Calu3 (cell line): ENCODE data around the gene RACGAP1. TPM values are rescaled to one million over a fixed set of nuclear protein-coding genes. Genes with fewer than 3 reads are reported as not detected.

Experiments
- BruUV-seq: library from RNA; stranded (reverse); fragments of 400-500 nt; replicated peaks from 2 replicates; lab custom pipeline; 2021; lab: Mats Ljungman, UMichigan
- CTCF ChIA-PET: fragments of 300-600 bp; sonication (Branson Sonifier 250); formaldehyde crosslinking; loops from one replicate; lab custom pipeline; 2022; ENCODE audit warnings: antibody characterized with exemption; lab: Charles Lee
- DNase-seq: peaks from one replicate; pipeline ENCODE4 v3.0.0; 2022
- H3K27ac Mint-ChIP-seq: one replicate; pipeline ENCODE4 v1.8.0; 2022; ENCODE audit warnings: mixed read lengths; ENCODE audit not compliant: unreplicated experiment
- H3K27me3 Mint-ChIP-seq: one replicate; pipeline ENCODE4 v1.8.0; 2022; ENCODE audit warnings: mixed read lengths; ENCODE audit not compliant: unreplicated experiment
- H3K36me3 Mint-ChIP-seq: one replicate; pipeline ENCODE4 v1.8.0; 2022; ENCODE audit warnings: mild to moderate bottlenecking, moderate library complexity, mixed read lengths; ENCODE audit not compliant: insufficient read depth, unreplicated experiment
- H3K4me1 Mint-ChIP-seq: one replicate; pipeline ENCODE4 v1.8.0; 2022; ENCODE audit warnings: mild to moderate bottlenecking, low read depth, mixed read lengths; ENCODE audit not compliant: unreplicated experiment
- H3K4me3 Mint-ChIP-seq: one replicate; pipeline ENCODE4 v1.8.0; 2022; ENCODE audit warnings: mild to moderate bottlenecking, low read depth, moderate library complexity, mixed read lengths; ENCODE audit not compliant: unreplicated experiment
- H3K9me3 Mint-ChIP-seq: one replicate; pipeline ENCODE4 v1.8.0; 2022; ENCODE audit warnings: low read depth, mixed read lengths; ENCODE audit not compliant: unreplicated experiment
- CTCF ChIP-seq: fragments of 200-600 bp; IDR thresholded peaks from one replicate; pipeline ENCODE4 v1.8.0; 2022; ENCODE audit warnings: antibody characterized with exemption; ENCODE audit not compliant: unreplicated experiment
- intact Hi-C: fragments of 100-400 bp; cut with micrococcal nuclease; formaldehyde crosslinking; loops from one replicate; pipeline ENCODE4 v1.10.0; 2022; ENCODE audit not compliant: unreplicated experiment
- total RNA-seq: library from RNA; stranded (reverse); gene quantifications from 2 replicates; pipeline ENCODE4 v1.2.3, GENCODE V29; 2022

Gene RACGAP1
- total RNA-seq, 1 experiment from 2014 or later, result 62.0 TPM

GRCh38 chr12:50019524-50019923, 5.8 kb downstream of the RACGAP1 start:
- no TSS peak for BruUV-seq
- H3K36me3 Mint-ChIP-seq, result peaks cover 17% of the 10 kb centered on the region
- no peaks in the 10 kb centered on the region for H3K27me3 Mint-ChIP-seq
- CTCF ChIA-PET, result interaction anchor here (0.6 kb wide), 1 partner anchor 16 kb away, joined by 3 read pairs; no protein-coding TSS in a partner anchor
- TF ChIP-seq CTCF, result no peak
- peak overlapping the region; percentile 67 for H3K27ac Mint-ChIP-seq
- intact Hi-C loops, result no loop called here
- no peak for DNase-seq
- H3K9me3 Mint-ChIP-seq, result no peaks in the 10 kb centered on the region
- peaks cover 21% of the 10 kb centered on the region for H3K4me1 Mint-ChIP-seq
- H3K4me3 Mint-ChIP-seq, result no peak overlapping the region

- H3K36me3 Mint-ChIP-seq, result peaks cover 18% of the 10 kb centered on the region
- H3K27ac Mint-ChIP-seq, result peak overlapping the region; percentile 67
- no TSS peak for BruUV-seq
- no peaks in the 10 kb centered on the region for H3K27me3 Mint-ChIP-seq
- H3K4me1 Mint-ChIP-seq, result peaks cover 21% of the 10 kb centered on the region
- H3K4me3 Mint-ChIP-seq, result no peak overlapping the region
- H3K9me3 Mint-ChIP-seq, result no peaks in the 10 kb centered on the region
- TF ChIP-seq CTCF, result no peak
- intact Hi-C loops, result no loop called here
- CTCF ChIA-PET, result no interaction called here
- DNase-seq, result no peak
Observed at GRCh38 chr12:50018968-50019367, 6.3 kb downstream of the RACGAP1 start.

GRCh38 chr12:50018154-50018553, 7.1 kb downstream of the RACGAP1 start:
- Mint-ChIP-seq H3K4me1 (peaks cover 20% of the 10 kb centered on the region), H3K9me3 (no peaks in the 10 kb centered on the region), H3K4me3 (no peak overlapping the region), H3K36me3 (peaks cover 13% of the 10 kb centered on the region), H3K27me3 (no peaks in the 10 kb centered on the region), H3K27ac (no peak overlapping the region)
- no TSS peak for BruUV-seq
- intact Hi-C loops, result no loop called here
- TF ChIP-seq CTCF, result no peak
- DNase-seq, result no peak
- CTCF ChIA-PET, result no interaction called here

GRCh38 chr12:50017641-50018040, 7.7 kb downstream of the RACGAP1 start:
- CTCF ChIA-PET, result no interaction called here
- DNase-seq, result no peak
- no peak overlapping the region for H3K4me3 Mint-ChIP-seq
- peaks cover 15% of the 10 kb centered on the region for H3K4me1 Mint-ChIP-seq
- no peak overlapping the region for H3K27ac Mint-ChIP-seq
- peaks cover 13% of the 10 kb centered on the region for H3K36me3 Mint-ChIP-seq
- H3K9me3 Mint-ChIP-seq, result no peaks in the 10 kb centered on the region
- intact Hi-C loops, result no loop called here
- no peaks in the 10 kb centered on the region for H3K27me3 Mint-ChIP-seq
- BruUV-seq, result no TSS peak
- TF ChIP-seq CTCF, result no peak
